Heart right ventricle (tissue), 16 donors: Measurements from ENCODE around the gene SMAD3. TPM values are rescaled to one million over a fixed set of nuclear protein-coding genes. Genes with fewer than 3 reads are reported as not detected.

Source experiments
- ATAC-seq, 8 donors: fragments of 200-7000 bp; cut with Tn5 transposase; one replicate each; pipeline ENCODE4 v1.9.1; 2020; ENCODE audit warnings: mild to moderate bottlenecking in 8 of 8, moderate library complexity in 8 of 8, moderate number of reproducible peaks in 1 of 8
- DNase-seq, 2 donors: peaks; one replicate each; pipeline ENCODE4 v3.0.0-alpha.2; 2020
- H3K27ac ChIP-seq, 10 donors: fragments of 200-600 bp; sonication (generic) in 2 of 10; one replicate each; pipeline versions ENCODE4 v1.5.0 to v1.8.0; 2020 to 2022; ENCODE audit warnings: mild to moderate bottlenecking in 3 of 10
- H3K27me3 ChIP-seq, 7 donors: fragments of 200-600 bp; one replicate each; pipeline ENCODE4 v1.8.0; 2021 to 2022; ENCODE audit warnings: mild to moderate bottlenecking in 2 of 7
- H3K36me3 ChIP-seq, 9 donors: fragments of 200-600 bp; sonication (generic) in 1 of 9; one replicate each; pipeline versions ENCODE4 v1.5.0 to v1.8.0; 2020 to 2022; ENCODE audit warnings: mild to moderate bottlenecking in 2 of 9
- H3K4me1 ChIP-seq, 9 donors: fragments of 200-600 bp; sonication (generic) in 1 of 9; one replicate each; pipeline versions ENCODE4 v1.5.0 to v1.8.0; 2020 to 2022; ENCODE audit warnings: mild to moderate bottlenecking in 4 of 9
- H3K4me3 ChIP-seq, 10 donors: fragments of 200-600 bp; sonication (generic) in 2 of 10; one replicate each; pipeline versions ENCODE4 v1.5.0 to v1.8.0; 2020 to 2022; ENCODE audit warnings: mild to moderate bottlenecking in 7 of 10, moderate library complexity in 2 of 10
- H3K9me3 ChIP-seq, 11 donors: fragments of 200-600 bp in 10 of 11; sonication (generic) in 2 of 11; one replicate each; pipeline versions ENCODE4 v1.5.0 to v1.8.0; 2013 to 2022; ENCODE audit warnings: mild to moderate bottlenecking in 2 of 11, control low read depth in 1 of 11, moderate library complexity in 1 of 11
- WGBS, 2 donors: extraction: QIAGEN DNeasy Blood & Tissue Kit; methylation state at CpG; one replicate each; pipeline ENCODE4 v1.1.7; 2013; ENCODE audit warnings: inconsistent platforms in 1 of 2; 5-methylcytosine and 5-hydroxymethylcytosine counted together
- intact Hi-C, 10 donors: fragments of 100-400 bp; cut with DNase I; formaldehyde crosslinking; loops; one replicate each; pipeline versions ENCODE4 v1.11.1 to v1.14.2; 2022
- polyA plus RNA-seq, 2 donors: library from polyadenylated mRNA; stranded (reverse); fragments of 200-250 nt; gene quantifications; one replicate each; pipeline ENCODE4 v1.2.3, GENCODE V29; 2013
- total RNA-seq, 10 donors: library from RNA; stranded (reverse); fragmentation: NEBNext Ultra II Directional in 3 of 10; extraction: Animal tissue kit (Norgen Biotek cat#: 25700) in 3 of 10; gene quantifications; one replicate each; pipeline versions ENCODE4 v1.2.1 to v1.2.4, GENCODE V29; 2021 to 2023
- TF ChIP-seq, protein P1 (sequence below), 9 donors: fragments of 200-600 bp; sonication (generic) in 2 of 9; IDR thresholded peaks; one replicate each; pipeline versions ENCODE4 v1.5.0 to v1.8.0; 2021 to 2022; ENCODE audit warnings: antibody characterized with exemption in 9 of 9, mild to moderate bottlenecking in 5 of 9, moderate library complexity in 1 of 9
- donor health status: Arrhythmogenic right ventricular cardiomyopathy.
- donor health status: ischemic (EF 13 %, LVEDD 7.1; RV severe dilation, severe dysfunction).
- donor health status: healthy with polysubstance abuse.
- donor health status: DM: no; HTN: yes; CAD: no.
- donor health status: DM: no; HTN: no; CAD: no.
- donor health status: ischemic (EF 25% LVEDD 6.9; RV normal size, moderate dysfunction).
- donor health status: ischemic (EF 25% LVEDD 5.7; RV mildly dilated, moderate dysfunction).
- donor health status: healthy.
- donor health status: DM: yes; HTN: yes; CAD: no.
- donor health status: Ischemic cardiomyopathy.
- donor health status: ischemic (EF 35%, LVEDD 5.7; RV mildly dilated, moderate dysfunction).
- donor health status: nonischemic (EF 11% LVEDD 7.7; RV severe dilation, severe dysfunction).
- donor health status: DM: yes; HTN: yes; CAD: no.
- donor health status: PGD.
- donor health status: ischemic (EF 29% LVEDD 5.4; RV normal size, mild dysfunction).
- donor health status: nonischemic (EF 23%, LVEDD 6.1; RV moderate dilation, normal function).

The SMAD3 gene
- total and polyA plus RNA-seq, 12 donors: 6.2 to 44.8 (median 15.5) TPM

- H3K27me3 ChIP-seq: no peaks in the 10 kb centered on the region
- DNase-seq: no peak
- WGBS, 2 donors: 68 to 74% methylated on average over 2 of the region's 2 CpGs
- no peak overlapping the region for H3K27ac ChIP-seq
- TF ChIP-seq, protein P1, sequence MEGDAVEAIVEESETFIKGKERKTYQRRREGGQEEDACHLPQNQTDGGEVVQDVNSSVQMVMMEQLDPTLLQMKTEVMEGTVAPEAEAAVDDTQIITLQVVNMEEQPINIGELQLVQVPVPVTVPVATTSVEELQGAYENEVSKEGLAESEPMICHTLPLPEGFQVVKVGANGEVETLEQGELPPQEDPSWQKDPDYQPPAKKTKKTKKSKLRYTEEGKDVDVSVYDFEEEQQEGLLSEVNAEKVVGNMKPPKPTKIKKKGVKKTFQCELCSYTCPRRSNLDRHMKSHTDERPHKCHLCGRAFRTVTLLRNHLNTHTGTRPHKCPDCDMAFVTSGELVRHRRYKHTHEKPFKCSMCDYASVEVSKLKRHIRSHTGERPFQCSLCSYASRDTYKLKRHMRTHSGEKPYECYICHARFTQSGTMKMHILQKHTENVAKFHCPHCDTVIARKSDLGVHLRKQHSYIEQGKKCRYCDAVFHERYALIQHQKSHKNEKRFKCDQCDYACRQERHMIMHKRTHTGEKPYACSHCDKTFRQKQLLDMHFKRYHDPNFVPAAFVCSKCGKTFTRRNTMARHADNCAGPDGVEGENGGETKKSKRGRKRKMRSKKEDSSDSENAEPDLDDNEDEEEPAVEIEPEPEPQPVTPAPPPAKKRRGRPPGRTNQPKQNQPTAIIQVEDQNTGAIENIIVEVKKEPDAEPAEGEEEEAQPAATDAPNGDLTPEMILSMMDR (IDR thresholded peaks at IDR 0.05): no peak
- intact Hi-C loops: no loop called here
- no peak for ATAC-seq
- no peak overlapping the region for H3K4me3 ChIP-seq
- H3K36me3 ChIP-seq: peaks cover 0 to 70% (median 10%) of the 10 kb centered on the region in 9 donors
- H3K4me1 ChIP-seq: peaks cover 0 to 2% (median 0%) of the 10 kb centered on the region in 9 donors
- H3K9me3 ChIP-seq: no peaks in the 10 kb centered on the region
Observed at GRCh38 chr15:67208396-67208795, 143.0 kb downstream of the SMAD3 start.

DNA sequence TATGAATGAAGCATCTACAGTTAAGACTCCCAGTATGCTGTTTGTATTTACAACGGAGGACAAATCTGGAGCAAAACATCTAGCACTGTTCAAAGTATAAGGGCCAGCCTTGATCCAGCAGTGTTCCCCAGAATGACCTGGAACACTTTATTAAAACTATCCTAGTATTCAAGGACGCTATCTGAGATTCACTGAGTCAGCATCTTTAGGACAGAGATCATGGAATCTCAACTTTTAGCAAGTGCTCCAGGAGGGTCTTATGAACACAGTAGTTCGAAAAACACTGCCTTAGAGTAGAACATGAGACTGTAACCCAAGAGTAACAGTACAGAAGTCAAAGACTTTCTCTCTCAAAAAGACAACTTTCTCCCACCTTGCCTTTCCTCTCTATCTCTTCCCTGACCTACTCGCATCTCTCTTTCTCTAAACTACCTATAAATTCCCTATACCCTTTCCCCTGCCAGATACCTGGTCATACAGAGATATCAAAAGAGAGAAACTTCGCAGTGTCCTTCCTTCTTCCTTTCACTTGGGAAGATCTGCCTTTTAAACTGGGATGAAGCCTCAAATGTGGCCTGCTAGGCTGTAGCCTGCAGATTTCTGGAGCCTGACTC, 145.3 kb downstream of the SMAD3 start:
- no peak overlapping the region for H3K27ac ChIP-seq
- DNase-seq (no peak), ATAC-seq (no peak)
- H3K4me1 ChIP-seq: no peaks in the 10 kb centered on the region
- no peak overlapping the region for H3K4me3 ChIP-seq
- H3K36me3 ChIP-seq: peaks cover 0 to 49% (median 10%) of the 10 kb centered on the region in 9 donors
- TF ChIP-seq, protein P1 (IDR thresholded peaks at IDR 0.05): no peak
- H3K9me3 ChIP-seq: no peaks in the 10 kb centered on the region
- no peaks in the 10 kb centered on the region for H3K27me3 ChIP-seq
- 95 to 97% methylated on average over 5 of the region's 5 CpGs for WGBS, 2 donors
- intact Hi-C loops: no loop called here

DNA sequence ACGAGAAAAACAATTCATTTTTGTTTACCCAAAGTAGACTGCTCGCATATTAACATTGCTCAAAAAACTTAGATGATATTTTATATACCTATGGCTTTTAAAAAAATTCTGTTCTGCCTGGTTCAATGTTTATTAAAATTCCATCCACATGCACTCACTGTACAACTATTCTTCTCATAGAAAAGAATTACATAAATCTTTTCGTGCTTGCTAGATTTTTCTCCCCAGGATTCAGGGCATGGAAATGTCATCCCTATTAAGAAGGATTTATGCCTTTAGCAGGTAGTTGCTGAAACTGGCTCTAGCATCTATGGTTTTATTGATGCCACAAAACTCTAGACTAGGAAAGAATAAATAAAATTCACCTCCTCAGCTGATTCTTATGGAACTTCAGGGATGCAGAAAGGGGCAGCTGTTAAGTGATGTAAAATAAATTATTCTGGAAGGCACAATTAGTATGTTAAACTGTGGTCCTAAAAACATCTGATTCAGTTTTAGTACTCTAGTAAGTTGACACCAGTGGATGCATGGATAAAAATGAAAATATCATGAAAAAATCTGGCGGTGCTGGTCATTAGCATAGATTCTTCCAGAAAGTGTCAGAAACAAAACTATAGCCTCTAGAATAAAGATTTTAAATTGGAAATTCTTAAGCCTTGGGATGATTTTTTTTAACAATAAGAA, 147.4 kb downstream of the SMAD3 start:
- Histone ChIP-seq H3K27ac (no peak overlapping the region), H3K4me3 (no peak overlapping the region), H3K36me3 (peaks cover 0 to 27% (median 10%) of the 10 kb centered on the region in 9 donors), H3K27me3 (no peaks in the 10 kb centered on the region), H3K4me1 (no peaks in the 10 kb centered on the region), H3K9me3 (no peaks in the 10 kb centered on the region)
- intact Hi-C loops: no loop called here
- DNase-seq (no peak), ATAC-seq (no peak)
- TF ChIP-seq, protein P1 (IDR thresholded peaks at IDR 0.05): no peak
- WGBS, 2 donors: 97 to 99% methylated on average over 4 of the region's 4 CpGs

DNA sequence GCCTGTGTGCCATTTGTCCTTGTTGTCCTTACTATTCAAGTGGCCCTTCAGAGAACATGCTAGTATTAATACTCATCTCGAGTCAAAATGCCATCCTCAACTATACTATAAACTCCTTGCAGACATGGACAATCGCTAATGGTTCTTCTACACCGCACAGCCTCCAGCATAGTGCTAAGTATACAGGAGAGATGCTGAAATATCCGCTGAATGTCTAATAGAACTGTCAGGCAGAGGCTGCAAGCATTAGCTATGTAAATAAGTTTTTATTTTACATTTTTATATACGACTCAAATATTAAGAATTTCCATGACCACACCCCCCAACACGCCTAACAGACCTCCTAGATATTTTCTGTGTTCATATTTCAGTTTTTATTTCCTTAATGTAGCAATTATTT, 149.7 kb downstream of the SMAD3 start:
- Histone ChIP-seq H3K36me3 (peaks cover 0 to 8% (median 0%) of the 10 kb centered on the region in 9 donors), H3K27ac (no peak overlapping the region), H3K4me1 (no peaks in the 10 kb centered on the region), H3K4me3 (no peak overlapping the region), H3K27me3 (no peaks in the 10 kb centered on the region), H3K9me3 (no peaks in the 10 kb centered on the region)
- TF ChIP-seq, protein P1 (IDR thresholded peaks at IDR 0.05): no peak
- DNase-seq (no peak), ATAC-seq (no peak)
- intact Hi-C loops: no loop called here
- WGBS, 2 donors: 84 to 87% methylated on average over 6 of the region's 6 CpGs
